Adrenal gland (tissue), 5 donors: ENCODE results near the gene S1PR4.

Source experiments
- POLR2A ChIP-seq, 2 donors: fragments of 450-650 bp; IDR thresholded peaks; one replicate each; pipeline ENCODE4 v1.6.1; 2017; ENCODE audit warnings: antibody characterized with exemption in 2 of 2, mild to moderate bottlenecking in 2 of 2, moderate library complexity in 1 of 2
- TF ChIP-seq, protein P1 (sequence below), 6 experiments: fragments of 450-650 bp in 4 of 6; fragments of 200-600 bp in 2 of 6; sonication (generic) in 1 of 6; IDR thresholded peaks; 1 replicate in 5 of 6; 2 replicates in 1 of 6; pipeline versions ENCODE4 v1.5.1 to v1.8.0; 2016 to 2021; ENCODE audit warnings: antibody characterized with exemption in 6 of 6, mild to moderate bottlenecking in 2 of 6, moderate library complexity in 1 of 6
- donor health status: DM: no; HTN: no; CAD: no.

DNA sequence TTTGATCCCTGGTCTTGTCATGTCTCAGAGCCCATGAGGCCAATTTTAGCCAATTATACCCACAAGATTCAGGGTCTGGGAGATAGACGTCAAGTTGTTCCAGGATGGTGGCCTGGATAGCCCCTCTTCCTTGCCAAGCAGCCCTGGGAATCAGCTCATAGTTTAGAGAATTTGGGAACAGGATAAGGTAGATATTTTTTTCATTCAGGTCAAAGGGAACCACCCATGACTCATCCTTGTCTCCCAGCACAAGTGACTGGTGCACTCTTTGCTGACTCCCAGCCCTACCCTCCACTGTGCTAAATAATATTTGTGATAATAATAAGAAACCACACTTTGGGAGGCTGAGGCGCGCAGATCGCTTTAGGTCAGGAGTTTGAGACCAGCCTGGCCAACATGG lies 17.1 kb upstream of the S1PR4 start:
- TF ChIP-seq, protein P1, sequence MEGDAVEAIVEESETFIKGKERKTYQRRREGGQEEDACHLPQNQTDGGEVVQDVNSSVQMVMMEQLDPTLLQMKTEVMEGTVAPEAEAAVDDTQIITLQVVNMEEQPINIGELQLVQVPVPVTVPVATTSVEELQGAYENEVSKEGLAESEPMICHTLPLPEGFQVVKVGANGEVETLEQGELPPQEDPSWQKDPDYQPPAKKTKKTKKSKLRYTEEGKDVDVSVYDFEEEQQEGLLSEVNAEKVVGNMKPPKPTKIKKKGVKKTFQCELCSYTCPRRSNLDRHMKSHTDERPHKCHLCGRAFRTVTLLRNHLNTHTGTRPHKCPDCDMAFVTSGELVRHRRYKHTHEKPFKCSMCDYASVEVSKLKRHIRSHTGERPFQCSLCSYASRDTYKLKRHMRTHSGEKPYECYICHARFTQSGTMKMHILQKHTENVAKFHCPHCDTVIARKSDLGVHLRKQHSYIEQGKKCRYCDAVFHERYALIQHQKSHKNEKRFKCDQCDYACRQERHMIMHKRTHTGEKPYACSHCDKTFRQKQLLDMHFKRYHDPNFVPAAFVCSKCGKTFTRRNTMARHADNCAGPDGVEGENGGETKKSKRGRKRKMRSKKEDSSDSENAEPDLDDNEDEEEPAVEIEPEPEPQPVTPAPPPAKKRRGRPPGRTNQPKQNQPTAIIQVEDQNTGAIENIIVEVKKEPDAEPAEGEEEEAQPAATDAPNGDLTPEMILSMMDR (IDR thresholded peaks at IDR 0.05): no peak
- no peak for TF ChIP-seq POLR2A (IDR thresholded peaks at IDR 0.05)
